Keratinocyte (primary cell): ENCODE measurements around the gene TRAPPC2. TPM values are rescaled to one million over a fixed set of nuclear protein-coding genes. Genes with fewer than 3 reads are reported as not detected.

Experiments used
- DNase-seq: peaks from one replicate; pipeline ENCODE4 v3.0.0-alpha.2; 2011; ENCODE audit warnings: low read depth, missing footprints, low spot score
- FAIRE-seq: peaks from 2 replicates; lab custom pipeline; 2011; peaks lifted over from hg19 to GRCh38; lab: Jason Lieb, UNC
- H2AFZ ChIP-seq: 2 replicates; pipeline ENCODE4 v1.6.0; 2012; ENCODE audit warnings: low read length, control low read depth, inconsistent platforms; ENCODE audit not compliant: control insufficient read depth
- H3K27ac ChIP-seq: 2 replicates; pipeline ENCODE4 v1.5.1; 2011; ENCODE audit warnings: low read length; ENCODE audit not compliant: control insufficient read depth, insufficient read depth
- H3K27me3 ChIP-seq: 3 replicates; pipeline ENCODE4 v1.6.0; 2011; ENCODE audit warnings: low read length; ENCODE audit not compliant: control insufficient read depth, insufficient read depth; ENCODE audit errors: extremely low read depth
- H3K36me3 ChIP-seq, 2 experiments: 2 replicates in 1 of 2; 3 replicates in 1 of 2; pipeline ENCODE4 v1.5.1; 2011; ENCODE audit warnings: low read length in 2 of 2, mild to moderate bottlenecking in 1 of 2; ENCODE audit not compliant: control insufficient read depth in 2 of 2, insufficient read depth in 2 of 2; ENCODE audit errors: extremely low read depth in 1 of 2
- H3K4me1 ChIP-seq: 3 replicates; pipeline ENCODE4 v1.5.1; 2011; ENCODE audit warnings: low read length; ENCODE audit not compliant: control insufficient read depth, insufficient read depth; ENCODE audit errors: extremely low read depth
- H3K4me2 ChIP-seq: 3 replicates; pipeline ENCODE4 v1.6.0; 2011; ENCODE audit warnings: low read depth, low read length; ENCODE audit not compliant: control insufficient read depth, insufficient read depth; ENCODE audit errors: extremely low read depth
- H3K4me3 ChIP-seq, 3 experiments: fragments of 200-600 bp in 1 of 3; sonication (generic) in 1 of 3; 2 replicates in 2 of 3; 3 replicates in 1 of 3; pipeline ENCODE4 v1.5.1; 2011 to 2016; ENCODE audit warnings: low read length in 3 of 3, mild to moderate bottlenecking in 3 of 3, control low read depth in 2 of 3, inconsistent platforms in 1 of 3, low read depth in 1 of 3, mixed read lengths in 1 of 3, mixed run types in 1 of 3, moderate library complexity in 1 of 3; ENCODE audit not compliant: control insufficient read depth in 2 of 3, insufficient read depth in 2 of 3; ENCODE audit errors: extremely low read depth in 1 of 3
- H3K79me2 ChIP-seq: 2 replicates; pipeline ENCODE4 v1.6.0; 2012; ENCODE audit warnings: low read length; ENCODE audit not compliant: control insufficient read depth, insufficient read depth
- H3K9ac ChIP-seq: 3 replicates; pipeline ENCODE4 v1.6.0; 2011; ENCODE audit warnings: low read length; ENCODE audit not compliant: control insufficient read depth, insufficient read depth; ENCODE audit errors: extremely low read depth
- H3K9me1 ChIP-seq: 3 replicates; pipeline ENCODE4 v1.6.0; 2011; ENCODE audit warnings: low read length; ENCODE audit not compliant: control insufficient read depth, insufficient read depth; ENCODE audit errors: extremely low read depth
- H3K9me3 ChIP-seq: 2 replicates; pipeline ENCODE4 v1.5.1; 2012; ENCODE audit warnings: low read depth, low read length; ENCODE audit not compliant: control insufficient read depth
- H4K20me1 ChIP-seq: 3 replicates; pipeline ENCODE4 v1.6.0; 2011; ENCODE audit warnings: low read length; ENCODE audit not compliant: control insufficient read depth, insufficient read depth; ENCODE audit errors: extremely low read depth
- CTCF ChIP-seq, 3 experiments: IDR thresholded peaks in 1 of 3; conservative IDR thresholded peaks in 1 of 3; optimal IDR thresholded peaks in 1 of 3; 2 replicates in 2 of 3; 3 replicates in 1 of 3; pipeline versions ENCODE3 to v1.5.1; 2011; ENCODE audit warnings: low read length in 3 of 3, mild to moderate bottlenecking in 3 of 3, moderate library complexity in 2 of 3, control low read depth in 1 of 3, inconsistent platforms in 1 of 3; ENCODE audit not compliant: insufficient read depth in 2 of 3; ENCODE audit errors: extremely low read depth in 1 of 3
- EZH2 ChIP-seq: IDR thresholded peaks from one replicate; pipeline ENCODE4 v1.6.1; 2012; ENCODE audit warnings: inconsistent platforms, mild to moderate bottlenecking, low read length, moderate library complexity
- dilution Hi-C: fragments of 300-500 bp; cut with MboI; formaldehyde crosslinking; loops from one replicate; pipeline ENCODE4 v1.7.0; 2020; ENCODE audit warnings: low sequenced_read_pairs; ENCODE audit not compliant: extremely low pct_ligation_motif_present
- polyA plus RNA-seq, 5 experiments: library from polyadenylated mRNA; depleted of rRNA in 3 of 5; stranded (reverse) in 3 of 5; stranded (forward) in 1 of 5; unstranded in 1 of 5; fragments of >200 nt; gene quantifications; 1 replicate in 1 of 5; 2 replicates in 3 of 5; 3 replicates in 1 of 5; pipeline versions ENCODE4 v1.2.1 to v1.2.3, GENCODE V29; 2011 to 2012; ENCODE audit warnings: missing spikeins in 2 of 5, low read depth in 1 of 5, low replicate concordance in 1 of 5

TRAPPC2 gene
- polyA plus RNA-seq, 1 donor (not counting 4 experiments of a cell fraction or from before 2014, with no cell fraction given), result 19.0 TPM

GRCh38 chrX:13721371-13721770, 13.0 kb downstream of the TRAPPC2 start:
- no peak overlapping the region for H3K4me3 ChIP-seq
- dilution Hi-C loops, result no loop called here
- H3K9me1 ChIP-seq, result no peaks in the 10 kb centered on the region

GRCh38 chrX:13719192-13719856, 15.1 kb downstream of the TRAPPC2 start:
- dilution Hi-C loops, result no loop called here
- Histone ChIP-seq H3K9me1 (no peaks in the 10 kb centered on the region), H4K20me1 (peaks cover 6% of the 10 kb centered on the region), H3K4me1 (no peaks in the 10 kb centered on the region), H3K27ac (no peak overlapping the region), H3K9ac (no peak overlapping the region), H3K4me2 (no peak overlapping the region), H3K79me2 (peaks cover 32% of the 10 kb centered on the region), H3K4me3 (no peak overlapping the region), H3K36me3 (peaks cover 12% of the 10 kb centered on the region in 2 experiments), H3K27me3 (no peaks in the 10 kb centered on the region), H2AFZ (no peak overlapping the region), H3K9me3 (no peaks in the 10 kb centered on the region)
- no peak for DNase-seq
- no peak for TF ChIP-seq EZH2
- no peak for TF ChIP-seq CTCF (optimal IDR thresholded peaks at IDR 0.05 in 1 of 3, IDR thresholded peaks at IDR 0.05 in 1 of 3, conservative IDR thresholded peaks at IDR 0.05 in 1 of 3; ENCODE audit: extremely low read depth in 1 of 3, insufficient read depth in 2 of 3, low read length in 3 of 3)
- no peak for FAIRE-seq

More at GRCh38 chrX:13721371-13721770, 13.0 kb downstream of the TRAPPC2 start:
- H3K79me2 ChIP-seq, result peaks cover 45% of the 10 kb centered on the region
- H3K4me2 ChIP-seq, result no peak overlapping the region
- H3K36me3 ChIP-seq, result peaks cover 12 to 14% of the 10 kb centered on the region in 2 experiments
- FAIRE-seq, result no peak
- H3K4me1 ChIP-seq, result no peaks in the 10 kb centered on the region
- no peak for DNase-seq
- no peak overlapping the region for H3K27ac ChIP-seq
- no peak overlapping the region for H3K9ac ChIP-seq
- no peaks in the 10 kb centered on the region for H3K9me3 ChIP-seq
- H3K27me3 ChIP-seq, result no peaks in the 10 kb centered on the region
- no peak overlapping the region for H2AFZ ChIP-seq
- peaks cover 6% of the 10 kb centered on the region for H4K20me1 ChIP-seq
- TF ChIP-seq EZH2, result no peak
- TF ChIP-seq CTCF (optimal IDR thresholded peaks at IDR 0.05 in 1 of 3, IDR thresholded peaks at IDR 0.05 in 1 of 3, conservative IDR thresholded peaks at IDR 0.05 in 1 of 3; ENCODE audit: extremely low read depth in 1 of 3, insufficient read depth in 2 of 3, low read length in 3 of 3), result no peak
